SK-N-MC (cell line): ENCODE measurements around the gene RAMP1.

Source experiments
- DNase-seq: peaks from one replicate; pipeline ENCODE4 v3.0.0-alpha.2; 2011; ENCODE audit warnings: low read depth, low spot score
- H3K27ac ChIP-seq: fragments of 200-600 bp; sonication (generic); 2 replicates; pipeline ENCODE4 v1.5.1; 2016; ENCODE audit warnings: mixed run types
- H3K36me3 ChIP-seq: fragments of 200-600 bp; sonication (generic); 2 replicates; pipeline ENCODE4 v1.6.1; 2017; ENCODE audit warnings: antibody characterized with exemption, low read length, mixed read lengths; ENCODE audit not compliant: insufficient read depth
- H3K4me3 ChIP-seq: fragments of 200-600 bp; sonication (generic); 2 replicates; pipeline ENCODE4 v1.5.1; 2016
- H3K9ac ChIP-seq: fragments of 200-600 bp; sonication (generic); 2 replicates; pipeline ENCODE4 v1.8.0; 2017; ENCODE audit warnings: mixed run types, mixed read lengths; ENCODE audit not compliant: insufficient read length
- H3K9me3 ChIP-seq: fragments of 200-600 bp; sonication (generic); 2 replicates; pipeline ENCODE4 v1.6.1; 2017; ENCODE audit warnings: low read depth, mild to moderate bottlenecking, antibody characterized with exemption, low read length, moderate library complexity, mixed read lengths
- EZH2 ChIP-seq: fragments of 200-600 bp; sonication (generic); IDR thresholded peaks from one replicate; pipeline ENCODE4 v1.6.1; 2017; ENCODE audit warnings: antibody characterized with exemption
- FOXP2 ChIP-seq: optimal IDR thresholded peaks from 2 replicates; pipeline ENCODE3; 2011; ENCODE audit warnings: mild to moderate bottlenecking, moderate library complexity; ENCODE audit not compliant: insufficient read depth; ENCODE audit errors: extremely low read length, control extremely low read depth
- POLR2AphosphoS5 ChIP-seq: IDR thresholded peaks from 2 replicates; pipeline ENCODE4 v1.6.1; 2012; ENCODE audit warnings: mild to moderate bottlenecking, low read depth, low read length, borderline replicate concordance

Gene RAMP1

DNA sequence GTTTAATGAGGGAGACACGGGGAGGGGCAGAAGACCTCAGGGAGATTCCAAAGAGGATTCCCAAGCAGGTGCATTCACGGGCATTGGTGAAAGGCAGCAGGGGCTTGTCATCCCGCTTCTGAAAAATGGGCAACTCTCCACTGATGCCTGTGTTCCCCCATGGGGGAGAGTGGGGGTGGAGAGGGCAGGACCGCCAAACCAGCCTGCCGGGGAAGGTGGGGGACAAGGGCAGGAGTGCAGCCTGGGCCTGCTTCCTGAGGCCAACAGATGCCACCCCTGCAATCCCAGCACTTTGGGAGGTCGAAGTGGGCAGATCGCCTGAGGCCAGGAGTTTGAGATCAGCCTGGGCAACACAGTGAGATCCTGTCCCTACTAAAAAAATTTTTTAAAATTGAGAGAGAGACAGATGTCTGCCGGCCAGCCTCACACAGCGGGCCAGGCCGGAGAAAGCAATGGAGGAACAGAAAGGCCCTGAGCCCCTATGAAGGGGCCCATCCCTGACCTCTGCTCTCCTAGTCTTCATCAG lies 62.6 kb downstream of the RAMP1 start:
- Histone ChIP-seq H3K27ac (no peak overlapping the region), H3K4me3 (no peak overlapping the region), H3K36me3 (no peaks in the 10 kb centered on the region), H3K9ac (no peak overlapping the region), H3K9me3 (no peaks in the 10 kb centered on the region)
- no peak for TF ChIP-seq POLR2AphosphoS5
- TF ChIP-seq FOXP2 = no peak
- TF ChIP-seq EZH2 = no peak
- DNase-seq = no peak

DNA sequence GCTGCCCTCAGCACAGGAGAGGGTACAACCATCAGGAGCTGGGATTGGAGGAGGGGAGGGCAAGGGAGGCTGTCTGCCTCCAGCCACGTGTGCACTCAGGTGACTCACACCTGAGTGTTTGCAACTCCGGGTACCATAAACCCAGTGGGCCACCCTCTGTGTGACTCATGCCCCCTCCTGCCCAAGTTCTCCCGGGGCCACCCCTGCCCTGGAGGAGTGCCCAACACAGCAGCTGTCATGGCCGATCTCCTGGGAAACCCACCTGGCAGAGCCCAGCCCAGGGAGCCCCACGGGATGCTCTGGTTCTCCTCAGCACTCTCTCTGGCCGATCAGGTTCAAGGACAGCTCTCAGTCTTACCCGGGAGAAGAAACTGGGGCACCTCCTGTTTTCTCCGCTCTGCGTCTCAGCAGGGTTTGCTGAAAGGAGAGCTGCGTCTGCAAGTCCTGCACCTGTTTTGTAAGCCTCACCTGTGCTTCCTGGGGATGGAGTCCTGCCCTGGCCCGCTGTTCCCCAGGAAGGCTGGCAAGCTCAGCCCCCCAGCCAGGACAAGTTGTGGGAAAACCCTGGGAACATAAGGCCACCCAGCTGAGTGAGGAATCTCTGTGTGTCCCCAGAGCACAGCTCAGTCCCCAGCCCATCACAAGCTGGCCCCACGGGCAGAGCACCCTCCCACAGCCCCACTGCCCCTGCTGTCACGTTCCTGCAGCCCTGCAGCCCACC lies 63.4 kb downstream of the RAMP1 start:
- no peaks in the 10 kb centered on the region for H3K9me3 ChIP-seq
- H3K36me3 ChIP-seq = no peaks in the 10 kb centered on the region
- H3K9ac ChIP-seq = no peak overlapping the region
- DNase-seq = no peak
- no peak overlapping the region for H3K27ac ChIP-seq
- H3K4me3 ChIP-seq = no peak overlapping the region
- TF ChIP-seq EZH2 (no peak), POLR2AphosphoS5 (no peak), FOXP2 (no peak)

DNA sequence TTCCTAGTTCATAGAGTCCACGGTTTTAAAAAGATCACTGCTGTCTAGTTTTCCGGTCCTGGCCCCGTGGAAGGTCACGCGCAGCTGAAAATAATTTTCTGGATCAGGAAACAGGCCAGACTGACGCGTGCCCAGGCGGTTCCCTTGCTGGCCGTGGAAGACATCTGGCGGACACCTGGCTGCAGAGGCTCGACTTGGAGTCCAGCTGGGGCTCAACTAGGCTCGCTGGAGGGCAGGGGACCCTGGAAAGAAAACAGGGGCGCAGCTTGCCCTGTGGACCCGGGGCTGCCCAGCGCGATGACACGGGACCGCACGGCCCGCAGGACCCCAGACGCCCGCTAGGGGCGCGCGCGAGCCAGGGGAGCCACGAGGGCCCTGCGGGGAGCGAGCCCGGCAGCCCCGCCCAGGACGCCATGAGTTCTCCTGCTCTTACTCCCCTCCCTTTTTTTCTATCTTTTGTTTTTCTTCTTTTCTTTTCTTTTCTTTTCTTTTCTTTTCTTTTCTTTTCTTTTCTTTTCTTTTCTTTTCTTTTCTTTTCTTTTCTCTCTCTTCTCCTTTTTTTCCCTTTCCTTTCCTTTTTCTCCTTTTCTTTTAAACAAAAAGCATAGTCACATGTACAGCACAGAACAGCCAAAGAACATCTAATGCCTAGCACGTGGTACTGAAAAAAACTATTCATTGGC lies 64.2 kb downstream of the RAMP1 start:
- H3K27ac ChIP-seq = no peak overlapping the region
- no peak for DNase-seq
- no peak overlapping the region for H3K4me3 ChIP-seq
- H3K36me3 ChIP-seq = no peaks in the 10 kb centered on the region
- H3K9me3 ChIP-seq = no peaks in the 10 kb centered on the region
- no peak overlapping the region for H3K9ac ChIP-seq
- TF ChIP-seq FOXP2 = no peak

DNA sequence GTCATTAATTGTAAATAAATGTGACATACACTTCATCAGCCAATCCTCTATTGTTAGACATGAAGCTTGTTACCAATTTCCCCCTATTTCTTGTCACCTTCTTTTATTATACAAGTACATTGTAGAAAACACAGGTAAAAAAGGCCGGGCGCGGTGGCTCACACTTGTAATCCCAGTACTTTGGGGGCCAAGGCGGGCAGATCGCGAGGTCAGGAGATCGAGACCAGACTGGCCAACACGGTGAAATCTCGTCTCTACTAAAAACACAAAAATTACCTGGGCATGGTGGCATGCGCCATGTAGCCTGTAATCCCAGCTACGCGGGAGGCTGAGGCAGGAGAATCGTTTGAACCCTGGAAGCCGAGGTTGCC lies 64.7 kb downstream of the RAMP1 start:
- H3K9me3 ChIP-seq = no peaks in the 10 kb centered on the region
- H3K36me3 ChIP-seq = no peaks in the 10 kb centered on the region
- no peak overlapping the region for H3K9ac ChIP-seq
- H3K4me3 ChIP-seq = no peak overlapping the region
- H3K27ac ChIP-seq = no peak overlapping the region
- DNase-seq = no peak
- TF ChIP-seq EZH2 (no peak), FOXP2 (no peak), POLR2AphosphoS5 (no peak)

DNA sequence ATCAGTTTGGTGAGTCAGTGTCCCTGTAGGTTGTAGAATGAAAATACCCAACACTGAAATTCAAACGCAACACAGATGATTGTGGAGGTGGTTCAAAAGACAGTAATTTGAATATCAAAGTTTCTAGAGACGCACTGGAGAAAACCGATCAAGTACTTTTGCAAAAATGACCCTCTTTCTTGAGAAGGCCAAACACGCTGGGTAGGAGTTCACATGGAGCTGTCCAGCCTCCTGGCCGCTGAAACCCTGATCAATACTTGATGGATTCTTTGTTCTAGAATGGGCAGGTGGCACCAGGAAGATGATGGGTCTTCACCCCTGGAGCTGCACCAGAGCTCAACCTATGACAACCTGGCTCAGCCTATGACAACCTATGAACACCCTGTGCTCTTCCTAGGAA lies 67.7 kb downstream of the RAMP1 start:
- Histone ChIP-seq H3K36me3 (no peaks in the 10 kb centered on the region), H3K4me3 (no peak overlapping the region), H3K27ac (no peak overlapping the region), H3K9ac (no peak overlapping the region), H3K9me3 (no peaks in the 10 kb centered on the region)
- no peak for DNase-seq
- TF ChIP-seq FOXP2 = no peak
- no peak for TF ChIP-seq EZH2
- no peak for TF ChIP-seq POLR2AphosphoS5

DNA sequence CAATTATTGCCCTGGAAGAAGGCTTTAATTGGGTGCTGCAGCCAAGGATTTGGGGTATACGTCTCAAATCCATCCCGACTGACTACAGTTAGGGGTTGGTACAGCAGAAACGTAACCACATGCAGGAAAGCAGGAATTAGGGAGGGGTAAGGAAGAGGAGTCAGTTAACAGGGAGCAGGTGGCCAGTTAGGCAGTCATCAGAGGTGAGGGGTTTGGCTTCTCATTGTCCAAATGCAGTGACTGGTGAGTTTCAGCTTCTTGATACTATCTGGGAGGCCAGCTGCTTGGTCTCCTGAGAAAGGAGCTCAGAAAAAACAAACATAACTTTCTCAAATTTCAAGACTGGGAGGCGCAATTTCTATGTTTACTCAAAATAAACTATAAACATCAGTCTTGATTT lies 68.6 kb downstream of the RAMP1 start:
- Histone ChIP-seq H3K4me3 (no peak overlapping the region), H3K36me3 (no peaks in the 10 kb centered on the region), H3K27ac (no peak overlapping the region), H3K9me3 (no peaks in the 10 kb centered on the region), H3K9ac (no peak overlapping the region)
- TF ChIP-seq EZH2 = no peak
- no peak for TF ChIP-seq POLR2AphosphoS5
- no peak for TF ChIP-seq FOXP2
- DNase-seq = no peak

DNA sequence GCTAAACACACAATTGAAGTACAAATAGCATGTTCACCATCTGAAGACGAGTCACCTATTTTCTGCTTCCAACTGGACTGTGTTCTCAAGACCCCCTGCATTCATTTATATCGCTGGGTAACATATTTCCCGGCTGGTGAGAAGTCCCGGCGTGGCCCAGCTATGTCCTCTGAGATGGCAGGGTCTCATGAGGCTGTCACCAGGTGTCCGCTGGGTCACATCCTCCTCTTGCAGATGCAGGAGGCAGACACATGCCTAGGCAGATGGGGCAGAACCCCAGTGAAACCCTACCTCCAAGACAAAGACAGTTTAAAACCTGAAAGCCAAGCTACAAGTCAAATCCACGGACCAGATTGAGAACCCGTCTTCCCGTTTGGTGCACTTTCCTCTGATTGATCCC lies 70.6 kb downstream of the RAMP1 start:
- Histone ChIP-seq H3K36me3 (no peaks in the 10 kb centered on the region), H3K4me3 (no peak overlapping the region), H3K9ac (no peak overlapping the region), H3K9me3 (no peaks in the 10 kb centered on the region), H3K27ac (no peak overlapping the region)
- no peak for DNase-seq
- no peak for TF ChIP-seq FOXP2
- no peak for TF ChIP-seq EZH2
- TF ChIP-seq POLR2AphosphoS5 = no peak

DNA sequence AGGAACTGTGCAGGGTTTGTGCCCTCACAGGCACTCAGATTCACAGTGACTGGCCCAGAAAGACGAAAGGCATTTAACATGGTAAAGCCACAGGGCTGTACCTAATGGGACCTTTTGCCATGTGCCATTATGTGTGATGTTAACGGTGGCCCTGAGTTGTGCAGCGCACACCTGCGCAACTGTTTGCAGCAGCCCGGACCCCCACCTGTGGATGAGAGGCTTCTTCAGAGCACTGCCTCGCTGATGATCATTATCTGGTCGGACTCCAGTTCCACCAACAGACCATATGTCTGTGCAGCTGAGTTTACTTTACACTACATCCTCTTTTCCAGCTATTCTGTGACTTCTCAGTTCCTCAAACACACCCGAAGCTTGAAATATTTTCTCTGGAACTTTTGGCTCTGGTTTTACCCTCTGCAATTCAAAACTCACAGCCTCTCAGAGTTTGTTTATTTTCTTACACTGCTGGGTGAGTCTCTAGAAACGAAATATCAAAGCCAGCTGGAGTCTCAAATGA lies 71.8 kb downstream of the RAMP1 start:
- H3K27ac ChIP-seq = no peak overlapping the region
- H3K4me3 ChIP-seq = no peak overlapping the region
- no peak for DNase-seq
- TF ChIP-seq FOXP2 (no peak), POLR2AphosphoS5 (no peak), EZH2 (no peak)
- no peak overlapping the region for H3K9ac ChIP-seq
- no peaks in the 10 kb centered on the region for H3K36me3 ChIP-seq
- H3K9me3 ChIP-seq = no peaks in the 10 kb centered on the region
